ENCODE measurements around the gene INPP4A. TPM values are rescaled to one million over a fixed set of nuclear protein-coding genes. Genes with fewer than 3 reads are reported as not detected.
A peak's percentile ranks its signal among the peaks of the same experiment; 100 is the strongest.

INPP4A gene
- total and polyA plus RNA-seq, 9 of the 15 experiments (the other 6 are each of a cell fraction or from before 2014, with no cell fraction given) = 1.8 to 15.7 (median 8.3) TPM

DNA sequence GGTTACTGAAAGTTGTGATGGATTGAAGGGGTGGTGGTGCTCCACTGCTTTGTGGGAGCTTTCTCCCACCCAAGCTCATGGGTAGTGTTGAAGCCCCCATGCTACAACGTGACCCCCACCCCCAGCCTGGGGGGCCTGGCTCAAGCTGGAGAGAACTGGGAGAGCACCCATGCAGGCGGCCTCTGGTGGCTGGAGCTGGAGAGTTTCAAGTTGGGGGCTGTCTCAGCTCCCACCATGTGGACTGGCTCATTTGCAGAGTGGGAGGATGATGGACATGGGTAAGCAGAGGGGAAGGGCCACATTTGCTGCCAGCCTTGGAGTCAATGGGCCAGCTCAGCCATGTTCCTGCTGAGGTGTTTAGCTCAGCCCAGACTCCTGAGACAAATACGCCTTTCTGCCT is 62.8 kb downstream of the INPP4A start (continued):
- TF ChIP-seq, protein P1, sequence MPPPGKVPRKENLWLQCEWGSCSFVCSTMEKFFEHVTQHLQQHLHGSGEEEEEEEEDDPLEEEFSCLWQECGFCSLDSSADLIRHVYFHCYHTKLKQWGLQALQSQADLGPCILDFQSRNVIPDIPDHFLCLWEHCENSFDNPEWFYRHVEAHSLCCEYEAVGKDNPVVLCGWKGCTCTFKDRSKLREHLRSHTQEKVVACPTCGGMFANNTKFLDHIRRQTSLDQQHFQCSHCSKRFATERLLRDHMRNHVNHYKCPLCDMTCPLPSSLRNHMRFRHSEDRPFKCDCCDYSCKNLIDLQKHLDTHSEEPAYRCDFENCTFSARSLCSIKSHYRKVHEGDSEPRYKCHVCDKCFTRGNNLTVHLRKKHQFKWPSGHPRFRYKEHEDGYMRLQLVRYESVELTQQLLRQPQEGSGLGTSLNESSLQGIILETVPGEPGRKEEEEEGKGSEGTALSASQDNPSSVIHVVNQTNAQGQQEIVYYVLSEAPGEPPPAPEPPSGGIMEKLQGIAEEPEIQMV (tag; conservative IDR thresholded peaks at IDR 0.05; ENCODE audit: low read depth) = no peak
- TF ChIP-seq MAZ (CRISPR knock-in tag; conservative IDR thresholded peaks at IDR 0.05 in 1 of 2, IDR thresholded peaks at IDR 0.05 in 1 of 2) (peak in 1 of 2 experiments; percentile 19; a peak in 1 of 4 replicates), HDGF (IDR thresholded peaks at IDR 0.05) (no peak), TCFL5 (CRISPR knock-in tag; conservative IDR thresholded peaks at IDR 0.05) (no peak), ZNF41 (CRISPR knock-in tag; conservative IDR thresholded peaks at IDR 0.05) (no peak), TAL1 (IDR thresholded peaks at IDR 0.05) (no peak), CXXC5 (CRISPR knock-in tag; IDR thresholded peaks at IDR 0.05) (peak; percentile 27; the same call in 1 of the 2 replicates), GTF2E2 (tag; IDR thresholded peaks at IDR 0.05) (no peak), RBM14 (IDR thresholded peaks at IDR 0.05; ENCODE audit: borderline replicate concordance, insufficient read depth, low read depth, low read length) (no peak), ZNF121 (CRISPR knock-in tag; conservative IDR thresholded peaks at IDR 0.05) (no peak), FOXJ3 (CRISPR knock-in tag; IDR thresholded peaks at IDR 0.05) (no peak), ZC3H8 (IDR thresholded peaks at IDR 0.05) (no peak), TFAM (CRISPR knock-in tag; conservative IDR thresholded peaks at IDR 0.05) (no peak)
- TF ChIP-seq, protein P2, sequence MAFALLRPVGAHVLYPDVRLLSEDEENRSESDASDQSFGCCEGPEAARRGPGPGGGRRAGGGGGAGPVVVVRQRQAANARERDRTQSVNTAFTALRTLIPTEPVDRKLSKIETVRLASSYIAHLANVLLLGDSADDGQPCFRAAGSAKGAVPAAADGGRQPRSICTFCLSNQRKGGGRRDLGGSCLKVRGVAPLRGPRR (CRISPR knock-in tag; IDR thresholded peaks at IDR 0.05) = no peak
- TF ChIP-seq, protein P3, sequence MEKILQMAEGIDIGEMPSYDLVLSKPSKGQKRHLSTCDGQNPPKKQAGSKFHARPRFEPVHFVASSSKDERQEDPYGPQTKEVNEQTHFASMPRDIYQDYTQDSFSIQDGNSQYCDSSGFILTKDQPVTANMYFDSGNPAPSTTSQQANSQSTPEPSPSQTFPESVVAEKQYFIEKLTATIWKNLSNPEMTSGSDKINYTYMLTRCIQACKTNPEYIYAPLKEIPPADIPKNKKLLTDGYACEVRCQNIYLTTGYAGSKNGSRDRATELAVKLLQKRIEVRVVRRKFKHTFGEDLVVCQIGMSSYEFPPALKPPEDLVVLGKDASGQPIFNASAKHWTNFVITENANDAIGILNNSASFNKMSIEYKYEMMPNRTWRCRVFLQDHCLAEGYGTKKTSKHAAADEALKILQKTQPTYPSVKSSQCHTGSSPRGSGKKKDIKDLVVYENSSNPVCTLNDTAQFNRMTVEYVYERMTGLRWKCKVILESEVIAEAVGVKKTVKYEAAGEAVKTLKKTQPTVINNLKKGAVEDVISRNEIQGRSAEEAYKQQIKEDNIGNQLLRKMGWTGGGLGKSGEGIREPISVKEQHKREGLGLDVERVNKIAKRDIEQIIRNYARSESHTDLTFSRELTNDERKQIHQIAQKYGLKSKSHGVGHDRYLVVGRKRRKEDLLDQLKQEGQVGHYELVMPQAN (IDR thresholded peaks at IDR 0.05; ENCODE audit: borderline replicate concordance) = no peak
- TF ChIP-seq, protein P4, sequence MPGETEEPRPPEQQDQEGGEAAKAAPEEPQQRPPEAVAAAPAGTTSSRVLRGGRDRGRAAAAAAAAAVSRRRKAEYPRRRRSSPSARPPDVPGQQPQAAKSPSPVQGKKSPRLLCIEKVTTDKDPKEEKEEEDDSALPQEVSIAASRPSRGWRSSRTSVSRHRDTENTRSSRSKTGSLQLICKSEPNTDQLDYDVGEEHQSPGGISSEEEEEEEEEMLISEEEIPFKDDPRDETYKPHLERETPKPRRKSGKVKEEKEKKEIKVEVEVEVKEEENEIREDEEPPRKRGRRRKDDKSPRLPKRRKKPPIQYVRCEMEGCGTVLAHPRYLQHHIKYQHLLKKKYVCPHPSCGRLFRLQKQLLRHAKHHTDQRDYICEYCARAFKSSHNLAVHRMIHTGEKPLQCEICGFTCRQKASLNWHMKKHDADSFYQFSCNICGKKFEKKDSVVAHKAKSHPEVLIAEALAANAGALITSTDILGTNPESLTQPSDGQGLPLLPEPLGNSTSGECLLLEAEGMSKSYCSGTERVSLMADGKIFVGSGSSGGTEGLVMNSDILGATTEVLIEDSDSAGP (CRISPR knock-in tag; IDR thresholded peaks at IDR 0.05) = no peak
- TF ChIP-seq, protein P5, sequence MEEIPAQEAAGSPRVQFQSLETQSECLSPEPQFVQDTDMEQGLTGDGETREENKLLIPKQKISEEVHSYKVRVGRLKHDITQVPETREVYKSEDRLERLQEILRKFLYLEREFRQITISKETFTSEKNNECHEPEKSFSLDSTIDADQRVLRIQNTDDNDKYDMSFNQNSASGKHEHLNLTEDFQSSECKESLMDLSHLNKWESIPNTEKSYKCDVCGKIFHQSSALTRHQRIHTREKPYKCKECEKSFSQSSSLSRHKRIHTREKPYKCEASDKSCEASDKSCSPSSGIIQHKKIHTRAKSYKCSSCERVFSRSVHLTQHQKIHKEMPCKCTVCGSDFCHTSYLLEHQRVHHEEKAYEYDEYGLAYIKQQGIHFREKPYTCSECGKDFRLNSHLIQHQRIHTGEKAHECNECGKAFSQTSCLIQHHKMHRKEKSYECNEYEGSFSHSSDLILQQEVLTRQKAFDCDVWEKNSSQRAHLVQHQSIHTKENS (CRISPR knock-in tag; IDR thresholded peaks at IDR 0.05) = no peak
